HCT116 (cell line): ENCODE measurements around the gene DENND2A. TPM values are rescaled to one million over a fixed set of nuclear protein-coding genes. Genes with fewer than 3 reads are reported as not detected.

Experiments used
- ATAC-seq: fragments of 200-7000 bp; cut with Tn5 transposase; 2 replicates; pipeline ENCODE4 v1.9.1; 2020; ENCODE audit warnings: mild to moderate bottlenecking, moderate library complexity
- BruUV-seq: library from RNA; stranded (reverse); fragments of 400-500 nt; replicated peaks from 2 replicates; lab custom pipeline; 2021; lab: Mats Ljungman, UMichigan
- CTCF ChIA-PET: fragments of 300-600 bp; sonication (Branson Sonifier 250); formaldehyde crosslinking; loops from one replicate; lab custom pipeline; 2021; ENCODE audit warnings: antibody characterized with exemption; lab: Charles Lee
- POLR2A ChIA-PET: fragments of 300-600, 350-600 bp; sonication (Branson Sonifier 250); formaldehyde crosslinking; loops from one replicate; lab custom pipeline; 2021; ENCODE audit warnings: antibody characterized with exemption; lab: Charles Lee
- RAD21 ChIA-PET, 2 experiments: fragments of 300-600 bp; sonication (Branson Sonifier 250); formaldehyde crosslinking; loops; one replicate each; lab custom pipeline; 2023; ENCODE audit warnings: low total read pairs in 2 of 2; ENCODE audit not compliant: uncharacterized antibody in 2 of 2, unreplicated experiment in 2 of 2, low non-redundant PET in 1 of 2; lab: Charles Lee
- DNase-seq: peaks from one replicate; pipeline ENCODE4 v3.0.0-alpha.2; 2010; ENCODE audit warnings: low read depth, low spot score
- H2AFZ ChIP-seq: fragments of 200-600 bp; shearing (Covaris generic), sonication (generic); 2 replicates; pipeline ENCODE4 v1.6.1; 2017; ENCODE audit warnings: low read depth, mixed run types, mixed read lengths, antibody characterized with exemption, low read length; ENCODE audit not compliant: poor library complexity, severe bottlenecking
- H3K27ac ChIP-seq: 2 replicates; pipeline ENCODE4 v1.5.1; 2012; ENCODE audit warnings: low read depth, low read length
- H3K27me3 ChIP-seq: fragments of 200-600 bp; sonication (generic); 2 replicates; pipeline ENCODE4 v1.6.1; 2016; ENCODE audit warnings: mixed run types, low read length, mixed read lengths; ENCODE audit not compliant: insufficient read depth
- H3K36me3 ChIP-seq, 2 experiments: fragments of 200-500 bp in 1 of 2; fragments of 200-600 bp in 1 of 2; sonication (Bioruptor generic) in 1 of 2; sonication (generic) in 1 of 2; 2 replicates each; pipeline versions ENCODE4 v1.5.1 to v1.6.1; 2014 to 2016; ENCODE audit warnings: low read length in 2 of 2, inconsistent platforms in 1 of 2, mixed read lengths in 1 of 2, mixed run types in 1 of 2; ENCODE audit not compliant: insufficient read depth in 2 of 2, control insufficient read depth in 1 of 2
- H3K4me1 ChIP-seq, 2 experiments: fragments of 200-600 bp in 1 of 2; sonication (generic) in 1 of 2; 2 replicates each; pipeline versions ENCODE4 v1.5.1 to v1.6.1; 2012 to 2017; ENCODE audit warnings: low read length in 2 of 2, inconsistent platforms in 1 of 2, mild to moderate bottlenecking in 1 of 2, mixed read lengths in 1 of 2, mixed run types in 1 of 2, moderate library complexity in 1 of 2; ENCODE audit not compliant: insufficient read depth in 2 of 2, control insufficient read depth in 1 of 2
- H3K4me2 ChIP-seq: fragments of 200-600 bp; sonication (generic); 2 replicates; pipeline ENCODE4 v1.6.1; 2017; ENCODE audit warnings: mixed run types, low read length, mixed read lengths
- H3K4me3 ChIP-seq, 2 experiments: fragments of 200-600 bp in 1 of 2; sonication (generic) in 1 of 2; replicated peaks in 1 of 2; 2 replicates each; pipeline ENCODE4 v1.5.1; 2011 to 2016; ENCODE audit warnings: low read length in 2 of 2, control low read depth in 1 of 2, low read depth in 1 of 2, mild to moderate bottlenecking in 1 of 2, mixed read lengths in 1 of 2, mixed run types in 1 of 2
- H3K79me2 ChIP-seq: fragments of 200-600 bp; sonication (generic); 2 replicates; pipeline ENCODE4 v1.6.1; 2017; ENCODE audit warnings: mild to moderate bottlenecking, mixed run types, low read length, moderate library complexity, mixed read lengths; ENCODE audit not compliant: insufficient read depth
- H3K9ac ChIP-seq: fragments of 200-600 bp; sonication (generic); 2 replicates; pipeline ENCODE4 v1.6.1; 2016; ENCODE audit warnings: low read length, mixed read lengths
- H3K9me2 ChIP-seq: fragments of 200-600 bp; sonication (generic), shearing (Covaris generic); 2 replicates; pipeline ENCODE4 v1.6.1; 2017; ENCODE audit warnings: mixed run types, mild to moderate bottlenecking, moderate library complexity; ENCODE audit not compliant: insufficient read depth
- H3K9me3 ChIP-seq, 2 experiments: fragments of 200-500 bp in 1 of 2; fragments of 200-600 bp in 1 of 2; sonication (Bioruptor generic) in 1 of 2; sonication (generic) in 1 of 2; 2 replicates each; pipeline ENCODE4 v1.6.1; 2014 to 2017; ENCODE audit warnings: low read length in 2 of 2, mixed read lengths in 2 of 2, inconsistent platforms in 1 of 2, low read depth in 1 of 2, mild to moderate bottlenecking in 1 of 2, mixed run types in 1 of 2, moderate library complexity in 1 of 2; ENCODE audit not compliant: control insufficient read depth in 1 of 2, insufficient read depth in 1 of 2
- H4K20me1 ChIP-seq: fragments of 200-600 bp; sonication (generic), shearing (Covaris generic); 2 replicates; pipeline ENCODE4 v1.6.1; 2017; ENCODE audit warnings: mixed run types, mild to moderate bottlenecking, moderate library complexity; ENCODE audit not compliant: insufficient read depth
- EZH2phosphoT487 ChIP-seq: fragments of 200-600 bp; IDR thresholded peaks from 2 replicates; pipeline ENCODE4 v1.6.1; 2018; ENCODE audit warnings: antibody characterized with exemption, borderline replicate concordance
- MAX ChIP-seq: IDR thresholded peaks from 2 replicates; pipeline ENCODE4 v1.6.1; 2012
- REST ChIP-seq: IDR thresholded peaks from 2 replicates; pipeline ENCODE4 v1.6.1; 2012; ENCODE audit warnings: low read depth
- ZNF274 ChIP-seq: fragments of 200-500 bp; sonication (Bioruptor generic); IDR thresholded peaks from 2 replicates; pipeline ENCODE4 v1.6.1; 2014; ENCODE audit warnings: mild to moderate bottlenecking, low read depth, low read length, inconsistent platforms
- intact Hi-C: fragments of 100-400 bp; cut with micrococcal nuclease; formaldehyde crosslinking; loops from 2 replicates; pipeline ENCODE4 v1.10.0; 2022
- total RNA-seq: library from RNA; stranded (reverse); gene quantifications from one replicate; pipeline ENCODE4 v1.2.1, GENCODE V29; 2021; ENCODE audit not compliant: unreplicated experiment

Gene DENND2A
- total RNA-seq, 1 experiment from 2014 or later: 0.12 TPM

- TF ChIP-seq MAX (no peak), ZNF274 (no peak), EZH2phosphoT487 (no peak)
- TF ChIP-seq, all 23 proteins: peak for 7
These were observed 98.9 kb downstream of the DENND2A start (continued) for GRCh38 chr7:140541513-140542227.

GRCh38 chr7:140541176-140541512, 99.5 kb downstream of the DENND2A start:
- ATAC-seq (no peak; the same call in 1 of the 2 replicates), DNase-seq (no peak)
- Histone ChIP-seq H3K79me2 (no peaks in the 10 kb centered on the region), H4K20me1 (no peaks in the 10 kb centered on the region), H3K9me3 (no peaks in the 10 kb centered on the region), H3K9me2 (no peaks in the 10 kb centered on the region), H3K9ac (peak overlapping the region; percentile 47; the same call in 1 of the 2 replicates), H3K4me3 (peak overlapping the region in 1 of 2 experiments; percentile 53; a peak in 2 of 4 replicates), H3K27me3 (no peaks in the 10 kb centered on the region)
- RAD21 ChIA-PET: interaction anchor here in 1 of 2 experiments (1.0 kb wide), 1 partner anchor 23 kb away, joined by 3 read pairs; no protein-coding TSS in a partner anchor
- intact Hi-C loops: loop anchor here (5.0 kb wide), 1 partner anchor 56 kb away; no protein-coding TSS in a partner anchor
- 0 out of 2 replicates have a peak, but pooled peaks have one; percentile 5 for TF ChIP-seq MAX
- no peak for TF ChIP-seq REST
- TF ChIP-seq, all 23 proteins: peak for 1
- POLR2A ChIA-PET: no interaction called here
- H3K4me1 ChIP-seq: peaks cover 23 to 25% of the 10 kb centered on the region in 2 experiments
- peak overlapping the region; percentile 93 for H3K4me2 ChIP-seq
- CTCF ChIA-PET: interaction anchor here (1.0 kb wide), 1 partner anchor 23 kb away, joined by 4 read pairs; no protein-coding TSS in a partner anchor
- peak overlapping the region; percentile 54 for H3K27ac ChIP-seq
- H3K36me3 ChIP-seq: no peaks in the 10 kb centered on the region
- BruUV-seq: no TSS peak
- H2AFZ ChIP-seq: no peak overlapping the region
